NK-92 (cell line): ENCODE results near the gene POLR3E.
"Not testable (repeated sequence)": the region's sequence is repeated elsewhere in the genome, so short reads cannot be mapped to it uniquely, and the experiment has no call there.

ENCODE experiments used
- DNase-seq: peaks from one replicate; lab custom pipeline; 2025; ENCODE audit not compliant: unreplicated experiment; lab: John Stamatoyannopoulos, UW

The POLR3E gene

DNA sequence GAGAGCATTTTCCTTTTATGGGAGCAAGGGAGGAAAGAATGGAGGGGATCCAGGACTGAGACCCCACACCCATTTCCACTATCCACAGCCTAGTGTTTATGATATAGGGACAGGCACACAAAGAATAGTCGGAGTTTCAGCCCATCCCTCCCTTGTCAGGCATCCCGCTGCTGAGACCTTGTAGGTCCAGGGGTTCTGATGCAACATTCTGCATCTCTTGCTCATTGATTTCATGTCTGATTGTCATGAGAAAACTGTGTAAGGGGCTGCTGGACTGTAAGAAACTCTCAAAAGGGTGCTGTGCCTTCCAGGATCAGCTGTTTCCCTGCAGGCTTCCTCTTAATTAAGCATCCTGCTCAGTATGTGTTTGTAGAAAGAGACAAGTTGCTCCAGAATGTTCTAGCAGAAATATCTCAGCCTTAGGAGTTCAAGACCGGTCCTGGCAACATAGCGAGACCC, 5.3 kb upstream of the POLR3E start:
- DNase-seq, result no peak

DNA sequence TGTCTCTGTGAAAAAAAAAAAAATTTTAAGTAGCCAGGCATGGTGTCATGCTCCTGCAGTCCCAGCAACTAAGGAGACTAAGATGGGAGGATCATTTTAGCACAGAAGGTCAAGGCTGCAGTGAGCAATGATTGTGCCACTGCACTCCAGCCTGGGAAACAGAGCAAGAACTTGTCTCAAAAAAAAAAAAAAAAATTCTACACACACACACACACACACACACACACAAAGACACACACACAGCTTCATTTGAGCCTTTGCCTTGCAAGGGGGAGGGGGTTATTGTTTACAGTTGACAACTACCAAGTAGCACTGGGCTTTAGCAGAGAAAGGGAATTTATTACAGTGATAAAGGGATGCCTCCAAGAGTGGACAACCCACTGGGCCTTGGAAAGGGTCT, 4.9 kb upstream of the POLR3E start:
- DNase-seq, result no peak

DNA sequence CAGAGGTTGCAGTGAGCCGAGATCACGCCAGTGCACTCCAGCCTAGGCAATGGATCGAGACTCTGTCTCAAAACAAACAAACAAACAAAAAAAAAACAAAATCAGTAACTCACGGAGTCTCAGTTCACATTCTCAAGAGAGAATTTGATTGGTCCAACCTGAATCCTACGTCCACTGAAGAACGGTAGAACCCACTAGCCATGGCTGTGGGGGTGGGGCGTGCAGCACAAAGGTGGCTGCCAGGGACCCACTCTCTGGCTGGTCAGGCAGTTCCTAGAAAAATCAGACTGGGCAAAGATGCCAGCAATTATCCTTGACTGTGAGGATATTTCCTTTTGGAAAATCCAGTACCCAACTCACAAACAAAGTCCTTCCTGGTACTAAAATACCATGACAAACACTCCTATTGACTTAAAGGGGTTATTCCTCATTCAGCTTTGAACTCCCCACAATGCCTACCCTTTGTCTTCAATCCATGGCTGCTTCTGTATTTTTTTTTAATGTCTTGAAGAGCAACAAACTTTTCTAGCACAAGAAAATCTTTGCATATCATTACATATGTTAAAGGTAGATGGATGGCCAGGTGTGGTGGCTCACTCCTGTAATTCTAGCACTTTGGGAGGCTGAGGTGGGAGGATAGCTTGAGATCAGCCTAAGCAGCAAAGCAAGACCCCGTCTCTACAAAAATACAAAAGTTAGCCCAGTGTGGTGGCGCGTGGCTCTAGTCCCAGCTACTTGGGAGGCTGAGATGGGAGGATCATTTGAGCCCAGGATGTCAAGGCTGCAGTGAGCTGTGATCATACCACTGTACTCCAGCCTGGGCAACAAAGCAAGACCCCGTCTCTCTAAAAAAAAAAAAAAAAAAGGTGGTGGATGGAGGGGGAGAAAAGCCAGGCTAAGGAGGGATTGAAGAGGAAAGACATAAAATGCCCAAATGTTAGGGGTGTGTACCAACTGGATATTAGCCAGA, 3.8 kb upstream of the POLR3E start:
- DNase-seq, result no peak

DNA sequence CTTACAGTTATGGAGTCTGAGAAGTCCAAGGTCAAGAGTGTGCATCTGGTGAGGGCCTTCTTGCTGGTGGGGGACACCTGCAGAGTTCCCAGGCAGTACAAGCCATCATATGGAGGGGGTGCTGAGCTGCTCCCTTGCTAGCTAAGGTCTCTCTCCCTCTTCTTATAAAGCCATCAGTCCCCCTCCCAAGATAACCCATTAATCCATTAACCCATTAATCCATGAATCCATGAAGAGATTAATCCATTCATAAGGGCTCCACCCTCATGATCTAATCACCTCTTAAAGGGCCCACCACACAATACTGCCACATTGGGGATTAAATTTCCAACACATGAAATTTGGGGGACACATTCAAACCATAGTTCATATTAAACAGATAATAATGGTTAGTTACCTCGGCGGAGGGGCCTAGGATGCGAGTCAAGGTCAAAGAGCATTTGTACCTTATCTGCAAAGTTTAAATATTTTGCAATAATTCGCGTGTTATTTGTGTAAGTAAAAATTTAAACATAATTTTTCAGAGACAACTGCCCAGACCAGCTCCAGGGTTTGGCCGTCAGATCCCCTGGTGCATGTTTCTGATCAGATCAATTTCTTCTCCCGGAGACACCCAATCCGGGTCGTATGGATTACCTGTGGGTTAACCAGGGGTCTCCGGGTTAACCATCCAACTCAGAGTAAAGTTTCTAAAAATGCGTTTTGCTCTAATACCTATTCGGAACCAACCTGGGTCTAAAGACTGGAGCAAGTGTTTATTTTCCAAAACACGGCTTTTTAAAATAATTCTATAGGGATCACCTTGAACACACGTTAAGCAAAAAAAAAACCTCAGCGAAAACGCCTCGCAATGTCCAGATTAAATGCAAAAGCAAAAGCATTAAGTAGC, 740 bp upstream of the POLR3E start:
- no peak for DNase-seq

DNA sequence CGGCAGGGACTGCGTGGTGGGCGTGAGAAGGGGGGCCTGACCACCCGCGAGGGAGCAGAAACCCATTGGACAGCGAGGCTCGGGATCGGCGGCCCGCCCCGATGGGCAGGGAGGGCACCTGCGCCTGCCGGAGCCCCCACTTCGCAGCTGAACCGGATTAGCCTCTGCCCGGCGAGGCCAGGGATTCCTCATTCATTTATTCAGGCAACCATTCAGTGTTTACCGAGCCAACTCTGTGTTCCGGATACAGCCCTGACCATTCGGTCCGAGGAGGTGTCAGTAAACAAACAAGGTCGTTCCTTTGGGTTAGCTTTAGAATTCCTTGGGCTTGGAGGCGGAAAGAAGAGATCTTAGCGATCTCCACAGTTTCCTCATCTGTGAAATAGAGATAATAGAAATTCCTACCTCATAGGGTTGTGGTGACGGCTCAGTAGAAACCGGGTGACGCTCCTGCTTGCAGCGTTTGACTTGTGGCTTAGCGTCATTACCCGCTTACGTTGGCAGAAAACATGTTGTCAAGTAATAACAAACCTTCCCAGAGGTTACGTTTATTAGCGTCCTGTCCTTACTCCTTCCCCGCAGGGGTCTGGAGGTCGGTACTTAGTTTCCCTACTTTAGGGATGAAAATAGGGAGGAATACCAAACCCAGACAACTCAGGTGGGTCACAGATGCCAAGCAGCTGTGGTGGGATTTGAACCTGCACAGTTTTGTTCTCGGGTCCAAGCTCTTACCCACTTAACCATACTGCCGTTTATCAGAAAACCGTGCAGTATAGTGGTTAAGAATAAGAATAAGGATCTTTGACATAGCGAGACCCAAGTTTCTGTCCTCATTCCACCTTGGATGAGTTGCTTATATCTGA, 893 bp downstream of the POLR3E start:
- DNase-seq, result no peak

DNA sequence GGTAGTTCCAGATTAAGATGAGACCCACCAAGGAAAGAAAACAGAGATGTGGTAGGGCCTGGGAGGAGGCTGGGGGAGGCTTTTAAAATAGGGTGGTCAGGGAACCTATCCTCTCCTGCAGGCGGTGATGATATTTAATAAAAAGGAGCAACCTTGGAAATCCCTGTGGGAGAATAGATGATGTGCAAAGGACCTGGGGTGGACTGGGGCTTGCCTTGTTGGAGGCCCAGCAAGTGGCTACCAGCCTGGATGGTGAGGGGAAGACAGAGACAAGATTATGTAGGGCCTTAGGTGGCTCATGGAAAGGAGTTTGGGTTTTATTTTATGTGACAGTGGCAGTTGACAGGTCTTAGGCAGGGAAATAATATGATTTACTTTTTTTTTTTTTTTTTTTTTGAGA, 1.8 kb downstream of the POLR3E start:
- no peak for DNase-seq

DNA sequence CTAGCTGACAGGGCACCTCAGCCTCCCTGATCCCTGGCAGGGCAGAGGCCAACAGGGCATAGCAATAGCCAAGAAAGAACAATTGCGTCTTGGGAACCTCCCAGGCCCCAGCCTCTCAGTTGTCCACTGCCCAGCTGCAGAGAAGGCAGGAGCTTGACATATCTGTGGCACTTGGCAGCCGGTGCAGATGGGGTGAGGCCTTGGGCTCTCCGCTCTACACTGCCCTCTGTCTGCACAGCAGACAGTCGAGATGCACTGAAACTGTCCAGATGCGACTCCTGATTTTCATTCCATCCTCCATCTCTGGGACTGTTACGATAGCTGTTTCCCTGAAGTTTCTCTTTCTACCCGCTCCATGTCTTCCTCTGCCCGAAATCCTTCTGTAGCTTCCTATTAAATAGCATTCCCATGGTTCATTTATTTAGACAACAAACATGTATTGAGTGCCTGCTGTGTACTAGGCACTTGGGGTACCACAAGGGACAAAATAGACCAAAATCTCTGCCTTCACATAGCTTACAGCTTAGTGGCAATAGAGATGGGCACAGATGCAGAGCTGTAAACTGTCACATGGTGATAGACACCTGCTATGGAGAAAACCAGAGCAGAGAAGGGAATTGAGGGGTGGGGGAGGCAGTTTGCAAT, 3.3 kb downstream of the POLR3E start:
- DNase-seq, result no peak

DNA sequence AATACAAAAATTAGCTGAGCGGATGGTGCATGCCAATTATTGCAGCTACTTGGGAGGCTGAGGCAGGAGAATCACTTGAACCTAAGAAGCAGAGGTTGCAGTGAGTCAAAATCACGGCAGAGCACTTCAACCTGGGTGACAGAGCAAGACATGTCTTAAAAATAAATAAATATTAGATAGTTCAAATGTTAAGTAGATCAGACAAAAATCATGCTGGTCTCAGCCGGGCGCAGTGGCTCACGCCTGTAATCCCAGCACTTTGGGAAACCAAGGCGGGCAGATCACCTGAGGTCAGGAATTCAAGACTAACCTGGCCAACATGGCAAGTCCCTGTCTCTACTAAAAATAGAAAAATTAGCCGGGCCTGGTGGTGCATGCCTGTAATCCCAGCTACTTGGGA, 4.2 kb downstream of the POLR3E start:
- DNase-seq, result not testable (repeated sequence)

DNA sequence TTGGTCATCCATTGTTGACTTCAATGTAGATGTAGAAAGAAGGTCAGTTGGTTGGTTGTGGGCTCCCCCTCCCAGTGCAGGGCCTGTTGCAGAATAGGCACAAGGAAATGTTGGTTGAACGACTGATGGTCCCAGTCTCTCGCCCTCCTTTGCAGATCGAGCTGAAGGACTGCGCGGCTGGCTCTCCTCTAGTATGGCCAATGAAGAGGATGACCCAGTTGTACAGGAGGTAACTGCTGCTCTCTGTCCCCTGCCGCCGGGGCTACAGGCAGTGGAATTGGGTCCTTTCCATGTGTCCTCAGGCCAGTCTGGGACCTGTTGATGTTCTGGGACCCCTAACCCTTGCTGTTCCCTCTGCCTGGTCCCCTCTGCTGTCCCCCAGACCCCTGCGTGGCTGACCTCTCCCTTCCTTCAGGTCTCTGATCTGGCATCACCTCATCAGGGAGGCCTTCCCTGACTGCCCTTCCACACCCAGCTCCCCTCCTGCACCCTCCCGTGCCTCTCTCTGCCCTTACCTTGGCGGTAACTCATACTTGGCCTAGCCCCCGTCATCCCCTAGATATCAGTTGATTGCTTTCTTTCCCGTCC, 5.7 kb downstream of the POLR3E start:
- DNase-seq, result no peak

DNA sequence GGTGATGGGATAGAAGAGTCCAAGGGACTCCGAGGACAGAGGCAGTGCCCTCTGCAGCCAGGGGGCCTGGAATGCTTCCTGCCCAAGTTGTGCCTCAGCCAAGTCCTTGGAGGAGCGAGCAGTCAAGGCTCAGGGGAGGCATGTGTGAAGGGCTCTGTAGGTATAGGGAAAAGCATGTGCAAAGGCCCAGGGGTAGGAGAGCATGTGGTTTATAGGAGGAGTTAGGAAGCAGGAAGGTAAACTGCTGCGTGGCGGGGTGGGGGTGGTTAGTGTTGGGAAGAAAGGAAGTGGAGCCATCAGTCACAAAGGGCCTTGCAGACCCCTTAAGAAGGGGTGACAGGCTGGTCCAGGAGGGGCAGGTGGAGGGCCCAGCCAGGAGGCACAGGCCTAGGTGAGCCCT, 7.2 kb downstream of the POLR3E start:
- no peak for DNase-seq

DNA sequence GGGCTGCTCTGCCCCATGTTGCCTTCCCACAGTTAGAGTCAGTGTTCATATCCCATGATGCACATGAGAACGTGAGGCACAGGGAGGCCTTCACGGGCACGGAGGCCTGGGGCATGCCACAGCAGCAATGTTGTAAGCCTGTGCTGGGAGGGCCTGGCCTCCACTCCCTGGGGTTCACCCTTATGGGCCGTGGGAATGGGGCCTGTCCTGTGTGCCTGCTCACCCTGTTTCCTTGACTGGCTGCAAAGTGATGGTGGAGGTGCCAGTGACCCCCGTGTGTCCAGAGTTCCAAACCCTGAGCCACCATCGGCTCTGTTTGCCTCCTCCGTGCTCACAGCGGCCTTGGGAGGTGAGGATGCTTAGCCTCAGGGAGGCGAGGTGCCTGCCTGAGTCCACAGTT, 9.6 kb downstream of the POLR3E start:
- no peak for DNase-seq

DNA sequence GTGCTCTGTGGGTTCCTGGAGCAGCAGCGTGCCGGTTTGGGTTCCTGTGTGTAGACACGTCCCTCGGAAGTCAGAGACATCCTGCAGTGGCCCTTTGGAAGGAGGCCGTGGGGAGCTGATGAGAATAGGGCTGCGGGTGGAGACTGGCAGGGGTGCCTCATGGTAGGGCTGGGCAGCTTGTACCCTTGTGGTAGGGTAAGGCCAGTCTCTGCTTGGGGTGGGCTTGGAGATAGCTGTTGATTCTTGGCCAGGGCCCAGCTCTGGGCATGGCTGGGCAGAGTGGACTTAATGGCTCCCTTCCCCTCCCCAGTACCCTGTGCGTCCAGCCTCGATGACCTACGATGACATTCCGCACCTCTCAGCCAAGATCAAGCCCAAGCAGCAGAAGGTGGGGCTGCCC, 10.6 kb downstream of the POLR3E start:
- no peak for DNase-seq

DNA sequence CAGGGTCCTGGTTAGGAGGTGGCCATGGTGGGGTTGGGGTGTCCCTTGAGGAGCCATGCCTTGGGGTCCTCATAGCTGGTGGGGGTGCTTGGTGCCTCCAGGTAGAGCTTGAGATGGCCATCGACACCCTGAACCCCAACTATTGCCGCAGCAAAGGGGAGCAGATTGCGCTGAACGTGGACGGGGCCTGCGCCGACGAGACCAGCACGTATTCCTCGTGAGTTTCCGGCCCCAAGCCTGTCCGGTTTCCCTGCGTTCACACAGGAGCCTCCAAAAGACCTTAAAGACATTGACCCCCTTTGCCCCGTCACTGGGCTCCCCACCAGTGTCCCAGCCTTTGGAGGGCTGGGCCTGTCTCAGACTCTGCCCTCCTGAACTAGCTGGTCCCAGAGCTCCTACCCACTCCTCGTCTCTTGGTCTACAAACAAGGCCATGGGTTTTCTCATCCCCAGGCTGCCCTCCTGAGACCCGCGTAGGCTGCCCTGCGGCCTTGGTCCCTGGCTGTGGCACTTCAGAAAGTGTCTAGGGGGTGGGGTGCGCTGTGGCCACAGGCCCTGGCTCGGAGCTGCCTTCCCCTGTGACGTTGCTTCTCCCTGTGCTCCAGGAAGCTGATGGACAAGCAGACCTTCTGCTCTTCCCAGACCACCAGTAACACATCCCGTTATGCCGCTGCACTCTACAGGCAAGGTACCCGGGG, 11.8 kb downstream of the POLR3E start:
- no peak for DNase-seq

DNA sequence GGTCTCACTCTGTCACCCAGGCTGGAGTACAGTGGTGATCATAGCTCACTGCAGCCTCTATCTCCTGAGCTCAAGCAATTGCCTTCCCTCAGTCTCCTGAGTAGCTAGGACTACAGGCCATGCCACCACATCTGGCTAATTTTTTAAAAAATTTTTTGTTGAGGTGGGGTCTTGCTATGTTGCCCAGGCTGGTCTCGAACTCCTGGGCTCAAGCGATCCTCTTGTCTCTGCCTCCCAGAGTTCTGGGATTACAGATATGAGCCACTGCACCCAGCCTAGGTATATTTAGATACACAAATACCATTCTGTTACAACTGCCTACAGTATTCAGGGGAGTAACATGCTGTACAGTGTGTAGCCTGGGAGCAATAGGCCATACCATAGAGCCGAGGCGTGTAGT, 14.3 kb downstream of the POLR3E start:
- no peak for DNase-seq

DNA sequence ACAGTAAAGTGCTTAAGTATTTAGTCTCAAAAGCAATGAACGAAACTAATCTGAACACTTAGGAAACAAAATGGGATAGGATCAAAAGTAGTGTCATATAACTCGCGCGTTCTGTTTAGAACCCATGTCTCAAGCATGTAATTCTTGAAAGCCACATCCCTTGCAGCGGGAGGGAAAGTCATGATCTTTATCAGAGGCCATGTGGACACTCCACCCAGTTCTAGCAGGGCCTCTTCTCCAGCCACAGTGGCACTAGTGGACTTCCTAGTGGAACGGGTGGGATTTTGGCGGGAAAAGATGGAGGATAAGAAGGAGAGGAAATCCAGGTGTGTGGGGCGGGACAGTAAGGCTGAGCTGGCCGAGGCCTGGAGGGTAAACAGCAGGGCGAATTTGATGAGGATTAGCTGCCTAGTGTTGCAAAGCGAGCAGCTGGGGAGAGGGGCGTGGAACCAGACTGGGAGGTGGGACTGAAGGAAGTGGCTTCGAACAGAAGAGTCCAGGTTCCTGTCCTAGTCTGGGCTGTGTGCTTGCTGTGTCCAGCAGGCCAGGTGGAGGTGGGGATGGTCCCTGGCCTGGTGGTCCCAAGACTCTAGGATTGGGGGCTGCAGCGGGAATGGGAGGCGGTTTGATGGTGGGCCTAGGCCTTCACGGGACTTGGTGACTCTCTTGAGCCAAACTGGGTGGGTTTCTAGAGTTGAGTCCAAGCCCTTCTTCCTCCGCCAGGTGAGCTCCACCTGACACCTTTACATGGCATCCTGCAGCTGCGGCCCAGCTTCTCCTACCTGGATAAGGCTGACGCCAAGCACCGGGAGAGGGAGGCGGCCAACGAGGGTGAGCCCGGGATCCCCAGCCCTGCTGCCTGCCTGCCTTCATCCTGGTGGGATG, 15.9 kb downstream of the POLR3E start:
- no peak for DNase-seq

DNA sequence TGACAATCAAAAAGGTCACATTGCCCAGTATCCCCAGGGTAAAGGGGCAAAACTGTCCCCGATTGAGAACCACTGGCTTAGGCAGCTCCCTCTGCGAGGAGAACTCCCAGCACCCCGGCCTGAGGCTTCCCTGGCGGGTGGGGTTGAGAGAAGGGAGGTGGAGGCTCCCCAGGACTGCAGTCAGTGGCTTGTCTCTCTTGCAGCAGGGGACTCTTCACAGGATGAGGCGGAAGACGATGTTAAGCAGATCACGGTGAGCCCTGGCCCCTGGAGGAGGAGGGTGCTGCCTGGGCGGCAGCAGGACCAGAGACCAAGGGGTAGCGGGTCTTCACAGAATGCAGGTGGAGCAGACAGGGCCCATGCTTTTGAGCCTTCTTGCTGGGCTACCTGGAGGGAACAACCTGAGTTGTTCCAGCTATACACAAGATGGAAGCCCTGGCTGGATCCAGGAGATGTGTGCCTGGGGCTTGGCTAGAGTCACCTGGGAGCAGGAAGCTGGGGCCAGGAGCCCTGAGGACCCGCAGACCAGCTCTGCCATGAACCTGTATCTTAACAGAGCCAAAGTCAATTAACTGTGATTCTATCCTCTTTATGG, 16.8 kb downstream of the POLR3E start:
- no peak for DNase-seq

DNA sequence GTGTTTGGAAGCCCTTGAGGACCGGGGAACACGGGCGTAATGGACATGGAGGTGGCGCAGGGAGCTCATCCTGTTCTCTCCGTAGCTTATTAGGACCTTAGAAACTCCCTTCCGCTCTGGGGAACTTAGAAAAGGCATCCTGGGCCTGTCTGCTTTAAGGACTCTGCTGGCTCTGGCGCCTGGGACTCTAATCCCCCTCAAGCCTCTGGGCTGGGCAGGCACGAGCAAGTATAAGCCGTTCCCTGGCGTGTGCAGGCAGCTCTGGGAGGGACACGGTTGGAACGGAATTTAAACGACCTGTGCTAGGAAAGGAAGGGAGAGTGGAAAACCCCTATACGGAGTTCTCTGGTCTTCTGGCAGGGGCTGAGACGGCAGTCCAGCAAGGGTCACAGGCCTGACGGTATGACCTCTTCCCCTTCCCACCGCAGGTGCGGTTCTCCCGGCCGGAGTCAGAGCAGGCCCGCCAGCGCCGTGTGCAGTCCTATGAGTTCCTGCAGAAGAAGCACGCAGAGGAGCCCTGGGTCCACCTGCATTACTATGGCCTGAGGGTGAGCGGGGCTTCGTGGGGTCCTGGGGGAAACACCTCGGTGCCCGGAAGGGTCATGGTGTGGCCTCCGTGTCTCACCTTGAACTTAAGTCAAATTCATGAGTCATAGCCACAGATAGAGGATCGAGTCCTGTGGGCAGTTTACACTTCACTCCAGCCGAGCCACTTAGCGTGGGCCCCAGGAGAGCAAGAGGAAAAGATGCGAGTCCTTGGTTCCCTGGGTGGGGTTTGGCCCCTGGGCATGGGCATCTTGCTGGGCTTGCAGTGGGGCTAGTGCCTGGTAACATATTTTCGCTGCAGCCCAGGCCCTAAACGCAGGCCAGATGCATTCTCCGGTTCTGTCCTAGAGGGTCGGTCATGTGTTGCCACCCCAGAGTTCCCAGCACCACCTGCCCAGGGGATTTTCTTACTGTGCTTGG, 17.7 kb downstream of the POLR3E start:
- no peak for DNase-seq
